T-helper 1 cell treated with Interleukin-12 subunit alpha and Interleukin-12 subunit beta and Interleukin-4 antibody, amounts not matched to agents 30 μg/mL and 1 μg/mL, for 36 hours (primary cell): ENCODE measurements around the gene TNFAIP8L2.
"Not testable (repeated sequence)": the region's sequence is repeated elsewhere in the genome, so short reads cannot be mapped to it uniquely, and the experiment has no call there.

Experiments used
- H3K27ac Mint-ChIP-seq: one replicate; pipeline ENCODE4 v1.8.0; 2021; ENCODE audit warnings: mild to moderate bottlenecking, mixed read lengths
- H3K27me3 Mint-ChIP-seq: one replicate; pipeline ENCODE4 v1.8.0; 2021; ENCODE audit warnings: low read depth, mixed read lengths
- H3K36me3 Mint-ChIP-seq: one replicate; pipeline ENCODE4 v1.8.0; 2021; ENCODE audit warnings: low read depth, mixed read lengths
- H3K4me1 Mint-ChIP-seq: one replicate; pipeline ENCODE4 v1.8.0; 2021; ENCODE audit warnings: low read depth, mixed read lengths
- H3K4me3 Mint-ChIP-seq: one replicate; pipeline ENCODE4 v1.8.0; 2021; ENCODE audit warnings: mild to moderate bottlenecking, moderate library complexity, mixed read lengths
- H3K9me3 Mint-ChIP-seq: one replicate; pipeline ENCODE4 v1.8.0; 2021; ENCODE audit warnings: mixed read lengths

The TNFAIP8L2 gene

DNA sequence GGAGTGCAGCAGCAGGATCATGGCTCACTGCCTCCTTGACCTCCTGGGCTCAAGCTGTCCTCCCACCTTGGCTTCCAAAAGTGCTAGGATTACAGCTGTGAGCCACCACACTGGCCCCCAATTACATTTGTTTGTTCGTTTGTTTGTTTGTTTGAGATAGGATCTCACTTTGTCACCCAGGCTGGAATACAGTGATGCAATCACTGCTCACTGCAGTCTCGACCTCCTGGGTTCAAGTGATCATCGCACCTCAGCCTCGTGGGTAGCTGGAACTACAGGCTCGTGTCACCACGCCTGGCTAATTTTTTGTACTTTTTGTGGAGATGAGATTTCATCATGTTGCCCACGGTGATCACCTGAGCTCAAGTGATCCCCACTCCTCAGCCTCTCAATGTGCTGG is 35.6 kb downstream of the TNFAIP8L2 start:
- peaks cover 3% of the 10 kb centered on the region for H3K36me3 Mint-ChIP-seq
- no peaks in the 10 kb centered on the region for H3K9me3 Mint-ChIP-seq
- H3K4me3 Mint-ChIP-seq: no peak overlapping the region
- H3K27me3 Mint-ChIP-seq: peaks cover 4% of the 10 kb centered on the region
- peaks cover 18% of the 10 kb centered on the region for H3K4me1 Mint-ChIP-seq
- H3K27ac Mint-ChIP-seq: no peak overlapping the region

DNA sequence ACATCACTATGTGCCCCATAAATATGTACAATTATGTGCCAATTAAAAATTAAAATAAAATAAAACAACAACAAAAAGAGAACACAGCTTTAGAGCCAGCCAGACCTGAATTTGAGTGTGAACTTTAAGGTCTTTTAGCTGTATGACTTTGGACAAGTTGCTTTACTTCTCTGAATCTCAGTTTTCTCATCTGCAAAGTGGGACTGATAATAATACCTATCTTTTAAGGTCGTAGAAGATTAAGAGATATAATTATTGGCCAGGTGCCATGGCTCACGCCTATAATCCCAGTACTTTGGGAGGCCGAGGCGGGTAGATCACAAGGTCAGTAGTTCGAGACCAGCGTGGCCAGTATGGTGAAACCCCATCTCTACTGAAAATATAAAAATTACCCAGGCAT is 36.9 kb downstream of the TNFAIP8L2 start:
- Mint-ChIP-seq H3K4me3 (no peak overlapping the region), H3K4me1 (peaks cover 24% of the 10 kb centered on the region), H3K36me3 (peaks cover 6% of the 10 kb centered on the region), H3K9me3 (no peaks in the 10 kb centered on the region), H3K27me3 (peaks cover 5% of the 10 kb centered on the region), H3K27ac (no peak overlapping the region)

DNA sequence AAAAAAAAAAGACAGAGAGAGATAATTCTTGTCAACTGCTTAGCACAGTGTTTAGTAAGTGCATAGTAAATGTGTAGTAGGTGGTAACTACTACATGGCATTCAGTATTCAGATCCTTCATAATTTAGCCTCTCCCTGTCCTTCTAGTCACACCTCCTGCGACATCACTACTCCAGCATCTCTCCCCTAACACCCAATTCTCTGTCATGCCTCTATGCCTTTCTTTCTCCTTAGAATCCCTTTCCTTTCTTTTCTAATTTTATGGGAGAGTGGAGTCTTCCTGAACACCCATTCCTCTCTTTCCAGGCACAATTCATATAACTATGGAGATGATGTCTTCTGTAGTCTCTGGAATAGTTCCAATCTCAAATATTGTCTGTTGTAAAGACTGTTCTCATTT is 37.4 kb downstream of the TNFAIP8L2 start:
- Mint-ChIP-seq H3K36me3 (peaks cover 8% of the 10 kb centered on the region), H3K27me3 (peaks cover 7% of the 10 kb centered on the region), H3K9me3 (no peaks in the 10 kb centered on the region), H3K4me3 (no peak overlapping the region), H3K27ac (no peak overlapping the region), H3K4me1 (peaks cover 19% of the 10 kb centered on the region)

GRCh38 chr1:151194894-151195594 is 38.6 kb downstream of the TNFAIP8L2 start:
- H3K4me3 Mint-ChIP-seq: not testable (repeated sequence)

GRCh38 chr1:151196292-151196800 is 39.9 kb downstream of the TNFAIP8L2 start:
- peak overlapping the region; percentile 62 for H3K4me3 Mint-ChIP-seq
- H3K27ac Mint-ChIP-seq: peak overlapping the region; percentile 63
- no peaks in the 10 kb centered on the region for H3K9me3 Mint-ChIP-seq
- H3K27me3 Mint-ChIP-seq: peaks cover 7% of the 10 kb centered on the region
- peaks cover 17% of the 10 kb centered on the region for H3K36me3 Mint-ChIP-seq
- peaks cover 26% of the 10 kb centered on the region for H3K4me1 Mint-ChIP-seq

More at GRCh38 chr1:151194894-151195594, 38.6 kb downstream of the TNFAIP8L2 start:
- H3K27me3 Mint-ChIP-seq, H3K9me3 Mint-ChIP-seq, H3K27ac Mint-ChIP-seq: not testable (repeated sequence)
- Mint-ChIP-seq H3K4me1 (peaks cover 24% of the 10 kb centered on the region), H3K36me3 (peaks cover 16% of the 10 kb centered on the region)

GRCh38 chr1:151197863-151198253 is 41.4 kb downstream of the TNFAIP8L2 start:
- peak overlapping the region; percentile 97 for H3K27ac Mint-ChIP-seq
- H3K36me3 Mint-ChIP-seq: peaks cover 17% of the 10 kb centered on the region
- peaks cover 29% of the 10 kb centered on the region for H3K4me1 Mint-ChIP-seq
- peaks cover 7% of the 10 kb centered on the region for H3K27me3 Mint-ChIP-seq
- H3K9me3 Mint-ChIP-seq: no peaks in the 10 kb centered on the region
- H3K4me3 Mint-ChIP-seq: peak overlapping the region; percentile 94

GRCh38 chr1:151198254-151199127 is 42.0 kb downstream of the TNFAIP8L2 start, which contains the start of gene PIP5K1A:
Gene PIP5K1A (plus strand): TSS chr1:151198552. CDS start chr1:151198997, 445 bp downstream.
- no peaks in the 10 kb centered on the region for H3K9me3 Mint-ChIP-seq
- H3K4me3 Mint-ChIP-seq: peak within 1 kb of the TSS; percentile 94
- peaks cover 31% of the 10 kb centered on the region for H3K4me1 Mint-ChIP-seq
- peak within 1 kb of the TSS; percentile 97 for H3K27ac Mint-ChIP-seq
- peaks cover 19% of the 10 kb centered on the region for H3K36me3 Mint-ChIP-seq
- H3K27me3 Mint-ChIP-seq: peaks cover 7% of the 10 kb centered on the region

DNA sequence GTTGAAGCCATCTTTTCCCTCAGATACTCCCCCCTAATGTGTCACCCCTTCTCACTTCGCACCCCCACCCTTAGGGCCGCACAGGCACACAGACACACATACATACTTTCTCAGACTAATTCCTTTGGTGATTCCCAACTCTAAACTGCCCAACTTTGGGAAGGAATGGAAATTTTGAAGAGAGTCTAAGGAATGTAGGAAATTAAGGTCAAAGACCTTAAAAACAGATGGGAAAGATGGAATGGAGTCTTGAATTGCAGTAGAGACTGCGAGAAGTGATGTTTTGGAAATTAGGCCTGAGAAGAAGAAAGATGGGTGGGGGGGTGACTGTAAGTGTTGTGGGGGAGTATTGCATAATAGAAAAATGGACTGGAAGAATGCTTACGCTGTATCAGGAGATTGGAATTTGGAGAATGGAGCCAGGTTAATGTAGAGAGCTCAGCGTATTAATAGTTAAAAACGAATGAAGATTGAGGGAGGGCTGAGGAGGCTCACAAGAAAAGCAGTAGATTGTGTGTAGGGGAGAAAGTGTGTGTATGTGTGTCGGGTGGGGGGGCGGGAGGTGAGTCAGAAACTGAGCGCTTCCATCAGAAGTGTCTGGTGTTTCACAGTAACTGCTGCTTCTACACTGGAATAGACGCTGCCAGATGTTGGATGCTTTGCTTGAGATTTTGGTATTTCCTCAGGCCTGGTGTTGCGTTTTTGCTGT is 43.6 kb downstream of the TNFAIP8L2 start:
- peaks cover 3% of the 10 kb centered on the region for H3K27me3 Mint-ChIP-seq
- H3K36me3 Mint-ChIP-seq: peaks cover 25% of the 10 kb centered on the region
- no peaks in the 10 kb centered on the region for H3K9me3 Mint-ChIP-seq
- H3K4me1 Mint-ChIP-seq: peaks cover 35% of the 10 kb centered on the region
- peak overlapping the region; percentile 97 for H3K27ac Mint-ChIP-seq
- peak overlapping the region; percentile 94 for H3K4me3 Mint-ChIP-seq

GRCh38 chr1:151205381-151205965 is 49.0 kb downstream of the TNFAIP8L2 start:
- Mint-ChIP-seq H3K4me1 (peaks cover 17% of the 10 kb centered on the region), H3K36me3 (peaks cover 23% of the 10 kb centered on the region)
- H3K9me3 Mint-ChIP-seq, H3K27me3 Mint-ChIP-seq, H3K27ac Mint-ChIP-seq, H3K4me3 Mint-ChIP-seq: not testable (repeated sequence)
